NCI-H510A treated with DMSO at 0.1 percent for 48 hours (cell line): ENCODE results near the gene GAPDH.
A peak's percentile ranks its signal among the peaks of the same experiment; 100 is the strongest.
"Not testable (repeated sequence)": the region's sequence is repeated elsewhere in the genome, so short reads cannot be mapped to it uniquely, and the experiment has no call there.

ENCODE experiments used
- DNase-seq: peaks from one replicate; lab custom pipeline; 2025; lab: John Stamatoyannopoulos, UW

The GAPDH gene

DNA sequence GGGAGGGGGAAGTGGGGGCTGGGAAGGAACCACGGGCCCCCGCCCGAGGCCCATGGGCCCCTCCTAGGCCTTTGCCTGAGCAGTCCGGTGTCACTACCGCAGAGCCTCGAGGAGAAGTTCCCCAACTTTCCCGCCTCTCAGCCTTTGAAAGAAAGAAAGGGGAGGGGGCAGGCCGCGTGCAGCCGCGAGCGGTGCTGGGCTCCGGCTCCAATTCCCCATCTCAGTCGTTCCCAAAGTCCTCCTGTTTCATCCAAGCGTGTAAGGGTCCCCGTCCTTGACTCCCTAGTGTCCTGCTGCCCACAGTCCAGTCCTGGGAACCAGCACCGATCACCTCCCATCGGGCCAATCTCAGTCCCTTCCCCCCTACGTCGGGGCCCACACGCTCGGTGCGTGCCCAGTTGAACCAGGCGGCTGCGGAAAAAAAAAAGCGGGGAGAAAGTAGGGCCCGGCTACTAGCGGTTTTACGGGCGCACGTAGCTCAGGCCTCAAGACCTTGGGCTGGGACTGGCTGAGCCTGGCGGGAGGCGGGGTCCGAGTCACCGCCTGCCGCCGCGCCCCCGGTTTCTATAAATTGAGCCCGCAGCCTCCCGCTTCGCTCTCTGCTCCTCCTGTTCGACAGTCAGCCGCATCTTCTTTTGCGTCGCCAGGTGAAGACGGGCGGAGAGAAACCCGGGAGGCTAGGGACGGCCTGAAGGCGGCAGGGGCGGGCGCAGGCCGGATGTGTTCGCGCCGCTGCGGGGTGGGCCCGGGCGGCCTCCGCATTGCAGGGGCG, at the start of gene GAPDH:
Gene GAPDH, plus strand, starts transcription at position 595 of the 772 bp plus-strand sequence. CDS start 316 bp downstream, outside the sequence.
- DNase-seq, result peak; percentile 90

- DNase-seq, result no peak
Observed at GRCh38 chr12:6488240-6488639, 46.1 kb upstream of the GAPDH start.

DNA sequence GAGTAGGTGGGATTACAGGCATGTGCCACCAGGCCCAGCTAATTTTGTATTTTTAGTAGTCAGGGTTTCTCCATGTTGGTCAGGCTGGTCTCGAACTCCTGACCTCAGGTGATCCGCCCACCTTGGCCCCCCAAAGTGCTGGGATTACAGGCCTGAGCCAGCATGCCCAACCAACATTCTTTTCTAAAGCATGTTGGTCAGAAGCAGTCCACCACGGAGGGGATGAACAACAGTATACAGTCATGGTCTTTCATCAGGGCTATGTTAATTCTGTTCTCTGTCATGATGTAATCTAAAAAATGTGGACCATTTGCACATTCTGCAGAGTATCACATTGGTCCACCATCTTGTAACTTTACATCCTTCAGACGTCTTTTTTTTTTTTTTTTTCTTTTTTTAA, 44.9 kb upstream of the GAPDH start:
- no peak for DNase-seq

DNA sequence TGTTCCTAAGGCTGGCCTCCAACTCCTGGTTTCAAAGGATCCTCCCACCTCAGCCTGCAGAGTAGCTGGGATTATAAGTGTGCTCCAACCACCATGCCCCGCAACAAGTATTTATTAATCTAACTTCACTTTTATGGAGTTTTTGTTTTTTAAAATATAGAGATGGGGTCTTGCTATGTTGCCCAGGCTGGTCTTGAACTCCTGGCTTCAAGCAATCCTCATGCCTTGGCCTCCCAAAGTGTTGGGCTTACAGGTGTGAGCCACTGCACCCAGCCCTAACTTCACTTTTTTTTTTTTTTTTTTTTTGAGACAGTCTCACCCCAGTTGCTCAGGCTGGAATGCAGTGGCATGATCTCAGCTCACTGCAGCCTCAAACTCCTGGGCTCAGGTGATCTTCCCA, 43.6 kb upstream of the GAPDH start:
- DNase-seq, result not testable (repeated sequence)

- DNase-seq, result peak; percentile 84
Observed at GRCh38 chr12:6492838-6493496, 41.4 kb upstream of the GAPDH start, which contains the start of gene MRPL51. TSS of gene MRPL51 (minus strand) at chr12:6493262. CDS start at chr12:6493136, 126 bp downstream.

- DNase-seq, result peak; percentile 86
Observed at GRCh38 chr12:6493497-6494257, 40.6 kb upstream of the GAPDH start, which contains the start of gene NCAPD2. TSS of gene NCAPD2 (plus strand) at chr12:6494102. CDS start at chr12:6495099, 997 bp downstream.

GRCh38 chr12:6494258-6494743, 40.0 kb upstream of the GAPDH start:
- DNase-seq, result no peak

DNA sequence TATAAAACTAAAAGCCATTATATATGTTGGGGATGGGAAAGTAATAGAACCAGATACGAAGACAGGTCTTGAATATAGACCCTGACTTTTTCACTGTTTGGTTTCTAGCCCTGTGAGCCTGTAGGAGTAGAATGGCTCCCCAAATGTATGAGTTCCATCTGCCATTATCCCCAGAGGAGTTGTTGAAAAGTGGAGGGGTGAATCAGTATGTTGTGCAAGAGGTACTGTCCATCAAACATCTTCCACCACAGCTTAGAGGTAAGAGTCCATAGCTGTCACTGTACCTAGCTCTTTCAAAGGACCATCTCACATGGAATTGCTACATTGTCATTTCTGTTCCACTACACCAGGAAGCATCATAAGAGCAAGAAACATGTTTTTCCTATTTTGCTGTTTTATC, 39.3 kb upstream of the GAPDH start:
- no peak for DNase-seq

DNA sequence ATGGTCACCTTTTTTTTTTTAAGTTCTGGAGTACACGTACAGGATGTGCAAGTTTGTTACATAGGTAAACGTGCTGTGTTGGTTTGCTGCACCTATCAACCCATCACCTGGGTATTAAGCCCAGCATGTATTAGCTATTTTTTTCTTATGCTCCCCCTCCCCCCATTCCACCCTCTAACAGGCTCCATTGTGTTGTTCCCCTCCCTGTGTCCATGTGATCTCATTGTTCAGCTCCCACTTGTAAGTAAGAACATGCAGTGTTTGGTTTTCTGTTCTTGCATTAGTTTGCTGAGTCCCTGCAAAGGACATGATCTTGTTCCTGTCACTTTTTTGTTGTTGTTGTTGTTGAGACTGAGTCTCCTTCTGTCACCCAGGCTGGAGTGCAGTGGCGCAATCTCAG, 37.0 kb upstream of the GAPDH start:
- DNase-seq, result not testable (repeated sequence)

DNA sequence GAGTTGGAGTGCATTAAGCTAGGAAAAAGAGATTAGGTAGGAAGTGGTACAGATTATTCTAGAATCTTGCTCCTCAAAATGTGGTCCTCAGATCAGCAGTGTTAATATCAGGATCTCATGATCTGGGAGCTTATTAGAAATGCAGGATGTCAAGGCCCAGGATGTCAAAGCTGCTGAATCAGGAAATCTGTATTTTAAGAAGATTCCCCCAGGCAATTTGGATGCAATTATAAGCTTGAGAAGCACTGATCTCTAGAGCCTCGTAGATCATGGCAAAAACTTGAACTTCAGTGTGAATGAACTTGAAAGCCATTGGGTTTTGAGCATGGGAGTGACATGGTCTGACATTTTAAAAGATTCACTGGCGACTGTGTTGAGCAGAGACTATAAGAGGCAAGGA, 33.9 kb upstream of the GAPDH start:
- no peak for DNase-seq

DNA sequence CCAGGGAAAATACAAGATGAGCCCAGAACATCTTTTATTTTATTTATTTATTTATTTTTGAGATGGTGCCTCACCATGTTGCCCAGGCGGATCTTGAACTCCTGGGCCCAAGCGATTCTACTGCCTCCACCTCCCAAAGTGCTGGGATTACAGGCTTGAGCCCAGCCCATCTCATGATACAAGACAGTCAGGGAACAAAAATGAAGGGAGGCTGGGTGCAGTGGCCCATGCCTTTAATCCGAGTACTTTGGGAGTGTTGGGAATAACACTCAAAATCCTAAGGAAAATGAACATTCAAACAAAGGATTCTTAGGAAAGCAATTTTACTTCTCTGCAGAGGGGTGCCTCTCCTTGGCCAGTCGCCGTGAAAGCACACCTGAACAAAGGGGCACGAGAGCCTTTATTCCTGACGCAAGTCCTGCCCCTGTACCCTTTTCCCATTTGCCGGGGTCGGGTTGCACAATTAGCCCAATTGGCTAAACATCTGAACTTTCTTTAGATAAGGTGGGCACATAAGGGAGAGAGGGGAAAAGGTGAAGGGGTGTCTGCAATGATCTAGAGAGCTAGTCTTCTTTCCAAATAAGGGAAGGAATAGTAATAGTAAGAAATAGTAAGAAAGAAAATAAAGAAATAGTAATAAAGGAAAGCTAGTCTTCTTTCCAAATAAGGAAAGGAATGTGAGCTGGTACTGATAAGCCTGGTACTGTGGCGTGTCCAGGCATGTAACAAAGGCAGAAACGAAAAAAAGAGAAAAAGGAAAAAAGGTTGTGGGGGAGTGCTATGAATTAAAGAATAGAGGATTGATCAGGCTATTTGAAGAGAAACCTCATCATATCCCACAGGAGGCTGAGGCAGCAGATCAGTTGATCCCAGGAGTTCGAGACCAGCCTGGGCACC, 27.0 kb upstream of the GAPDH start:
- DNase-seq, result no peak

GRCh38 chr12:6508087-6508486, 26.2 kb upstream of the GAPDH start:
- DNase-seq, result no peak

DNA sequence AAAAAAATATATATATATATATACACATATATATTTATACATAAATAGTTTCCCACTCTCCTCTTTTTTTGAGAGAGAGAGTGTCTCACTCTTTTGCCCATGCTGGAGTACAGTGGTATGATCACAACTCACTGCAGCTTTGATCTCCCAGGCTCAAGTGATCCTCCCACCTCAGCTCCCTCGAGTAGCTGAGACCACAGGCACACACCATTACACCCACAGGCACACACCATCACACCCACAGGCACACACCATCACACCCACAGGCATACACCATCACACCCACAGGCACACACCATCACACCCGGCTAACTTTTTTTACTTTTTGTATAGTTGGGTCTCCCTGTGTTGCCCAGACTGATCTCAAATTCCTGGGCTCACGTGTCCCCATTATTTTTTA, 14.1 kb upstream of the GAPDH start:
- DNase-seq, result no peak

GRCh38 chr12:6522193-6522592, 12.1 kb upstream of the GAPDH start:
- DNase-seq, result no peak

GRCh38 chr12:6523708-6524107, 10.6 kb upstream of the GAPDH start:
- DNase-seq, result no peak

- no peak for DNase-seq
Observed at GRCh38 chr12:6524648-6525047, 9.7 kb upstream of the GAPDH start.

DNA sequence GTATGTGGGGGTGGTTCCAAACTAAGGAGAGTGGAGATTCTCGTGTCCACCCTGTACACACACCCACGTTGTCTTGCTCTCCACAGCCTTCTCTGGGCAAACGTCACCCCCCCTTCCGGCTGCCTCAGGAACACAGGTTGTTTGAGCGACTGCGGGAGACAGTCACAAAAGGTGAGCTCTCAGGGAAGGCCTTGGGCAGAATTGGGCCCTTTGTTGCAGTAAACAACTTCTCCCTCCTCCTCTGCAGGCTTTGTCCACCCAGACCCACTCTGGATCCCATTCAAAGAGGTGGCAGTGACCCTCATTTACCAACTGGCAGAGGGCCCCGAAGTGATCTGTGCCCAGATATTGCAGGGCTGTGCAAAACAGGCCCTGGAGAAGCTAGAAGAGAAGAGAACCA, 8.1 kb upstream of the GAPDH start:
- DNase-seq, result no peak

- no peak for DNase-seq
Observed at GRCh38 chr12:6526766-6527525, 7.4 kb upstream of the GAPDH start.

- no peak for DNase-seq
Observed at GRCh38 chr12:6527711-6528110, 6.6 kb upstream of the GAPDH start.

GRCh38 chr12:6528539-6529235, 5.6 kb upstream of the GAPDH start:
- no peak for DNase-seq
